GM12878 (cell line): ENCODE results near the gene CARD14. TPM values are rescaled to one million over a fixed set of nuclear protein-coding genes. Genes with fewer than 3 reads are reported as not detected.

ENCODE experiments used
- ATAC-seq: fragments of 200-7000 bp; cut with Tn5 transposase; 3 replicates; pipeline ENCODE4 v1.9.1; 2020; ENCODE audit warnings: mild to moderate bottlenecking, moderate library complexity
- BruUV-seq: library from RNA; stranded (reverse); fragments of 400-500 nt; replicated peaks from 2 replicates; lab custom pipeline; 2021; lab: Mats Ljungman, UMichigan
- CTCF ChIA-PET: fragments of 300-600 bp; sonication (Branson Sonifier 250); formaldehyde crosslinking; extraction: SDS; loops from one replicate; lab custom pipeline; 2021; ENCODE audit warnings: inconsistent platforms; lab: Yijun Ruan, JAX
- POLR2A ChIA-PET: fragments of 350-600 bp; formaldehyde crosslinking; extraction: SDS; loops from one replicate; lab custom pipeline; 2021; ENCODE audit warnings: inconsistent platforms; lab: Charles Lee
- RAD21 ChIA-PET: fragments of 300-600 bp; sonication (Branson Sonifier 250); formaldehyde crosslinking; loops from one replicate; lab custom pipeline; 2023; ENCODE audit warnings: antibody characterized with exemption; ENCODE audit not compliant: unreplicated experiment; lab: Charles Lee
- SMC1A ChIA-PET: fragments of 300-600 bp; sonication (Branson Sonifier 250); formaldehyde crosslinking; loops from one replicate; lab custom pipeline; 2023; ENCODE audit not compliant: unreplicated experiment, uncharacterized antibody; lab: Charles Lee
- DNase-seq: peaks from one replicate; pipeline ENCODE4 v3.0.0-alpha.2; 2011; ENCODE audit warnings: low read depth, low spot score
- FAIRE-seq: peaks from 3 replicates; lab custom pipeline; 2011; peaks lifted over from hg19 to GRCh38; lab: Jason Lieb, UNC
- H2AFZ ChIP-seq: 2 replicates; pipeline ENCODE4 v1.6.0; 2011; ENCODE audit warnings: low read depth, low read length, control low read depth; ENCODE audit not compliant: control insufficient read depth
- H3K27ac ChIP-seq: 2 replicates; pipeline ENCODE4 v1.5.1; 2011; ENCODE audit warnings: control low read depth; ENCODE audit not compliant: control insufficient read depth, insufficient read depth
- H3K27me3 ChIP-seq, 2 experiments: replicated peaks in 1 of 2; 2 replicates each; pipeline versions ENCODE4 v1.6.0 to v1.6.1; 2011; ENCODE audit warnings: low read length in 1 of 2; ENCODE audit not compliant: control insufficient read depth in 2 of 2, insufficient read depth in 2 of 2
- H3K36me3 ChIP-seq, 2 experiments: 2 replicates each; pipeline ENCODE4 v1.5.1; 2011; ENCODE audit warnings: low read length in 1 of 2; ENCODE audit not compliant: control insufficient read depth in 2 of 2, insufficient read depth in 2 of 2
- H3K4me1 ChIP-seq: 2 replicates; pipeline ENCODE4 v1.6.1; 2011; ENCODE audit warnings: mild to moderate bottlenecking, low read length, moderate library complexity, mixed read lengths; ENCODE audit not compliant: control insufficient read depth, insufficient read depth
- H3K4me2 ChIP-seq: 2 replicates; pipeline ENCODE4 v1.6.0; 2011; ENCODE audit warnings: control low read depth; ENCODE audit not compliant: control insufficient read depth, insufficient read depth
- H3K4me3 ChIP-seq: fragments of 200-600 bp; sonication (generic); 2 replicates; pipeline ENCODE4 v1.5.1; 2016
- H3K79me2 ChIP-seq: 2 replicates; pipeline ENCODE4 v1.6.0; 2011; ENCODE audit warnings: low read length; ENCODE audit not compliant: control insufficient read depth, insufficient read depth
- H3K9ac ChIP-seq: 2 replicates; pipeline ENCODE4 v1.8.0; 2011; ENCODE audit warnings: low read length, control low read depth, mixed read lengths; ENCODE audit not compliant: control insufficient read depth, insufficient read depth
- H3K9me3 ChIP-seq: replicated peaks from 3 replicates; pipeline ENCODE4 v1.5.1; 2011; ENCODE audit warnings: mild to moderate bottlenecking, low read length; ENCODE audit not compliant: control insufficient read depth, insufficient read depth
- H4K20me1 ChIP-seq: 2 replicates; pipeline ENCODE4 v1.6.0; 2011; ENCODE audit not compliant: control insufficient read depth, insufficient read depth
- BCLAF1 ChIP-seq: fragments of 450-650 bp; IDR thresholded peaks from 2 replicates; pipeline ENCODE4 v1.6.1; 2017; ENCODE audit warnings: antibody characterized with exemption, mild to moderate bottlenecking, moderate library complexity
- BMI1 ChIP-seq: fragments of 450-650 bp; IDR thresholded peaks from 2 replicates; pipeline ENCODE4 v1.6.1; 2016; ENCODE audit warnings: mild to moderate bottlenecking, moderate library complexity, borderline replicate concordance
- E2F8 ChIP-seq: fragments of 450-650 bp; IDR thresholded peaks from 2 replicates; pipeline ENCODE4 v1.6.1; 2018; ENCODE audit warnings: mild to moderate bottlenecking, low read depth, moderate library complexity; ENCODE audit not compliant: partially characterized antibody
- ESRRA ChIP-seq: IDR thresholded peaks from 2 replicates; pipeline ENCODE4 v1.6.1; 2012; ENCODE audit warnings: mild to moderate bottlenecking, low read length, improper control_type of control experiment
- FOS ChIP-seq: IDR thresholded peaks from 3 replicates; pipeline ENCODE4 v1.6.1; 2011; ENCODE audit warnings: borderline replicate concordance; ENCODE audit not compliant: insufficient read length; ENCODE audit errors: extremely low read depth
- FOXK2 ChIP-seq: fragments of 450-650 bp; IDR thresholded peaks from 2 replicates; pipeline ENCODE4 v1.6.1; 2017; ENCODE audit warnings: mild to moderate bottlenecking, moderate library complexity
- MEF2A ChIP-seq: IDR thresholded peaks from 2 replicates; pipeline ENCODE4 v1.6.1; 2011; ENCODE audit warnings: low read depth, mild to moderate bottlenecking, low read length, moderate library complexity; ENCODE audit not compliant: insufficient read depth
- POLR2A ChIP-seq: IDR thresholded peaks from 2 replicates; pipeline ENCODE4 v1.6.1; 2011; ENCODE audit warnings: low read depth, mild to moderate bottlenecking, low read length
- RFX5 ChIP-seq: IDR thresholded peaks from 2 replicates; pipeline ENCODE4 v1.6.1; 2011; ENCODE audit warnings: low read depth, low read length, improper control_type of control experiment
- SIN3A ChIP-seq: IDR thresholded peaks from 2 replicates; pipeline ENCODE4 v1.6.1; 2012; ENCODE audit warnings: low read depth, low read length, improper control_type of control experiment
- SREBF1 ChIP-seq: IDR thresholded peaks from 2 replicates; pipeline ENCODE4 v1.6.1; 2012; ENCODE audit warnings: mild to moderate bottlenecking, low read length
- STAT3 ChIP-seq: IDR thresholded peaks from 2 replicates; pipeline ENCODE4 v1.6.1; 2011; ENCODE audit warnings: low read depth, low read length, improper control_type of control experiment
- ZBTB11 ChIP-seq: fragments of 450-650 bp; formaldehyde crosslinking; IDR thresholded peaks from 2 replicates; pipeline ENCODE4 v1.5.0; 2022; ENCODE audit warnings: mild to moderate bottlenecking, missing genetic modification characterization
- ZNF24 ChIP-seq: fragments of 450-650 bp; IDR thresholded peaks from 2 replicates; pipeline ENCODE4 v1.6.1; 2017; ENCODE audit warnings: antibody characterized with exemption, mild to moderate bottlenecking
- WGBS: methylation state at CpG from one replicate; pipeline ENCODE4 v1.1.6; 2016; ENCODE audit warnings: low lambda C conversion rate; ENCODE audit not compliant: insufficient replicate concordance, insufficient coverage; ENCODE audit errors: missing lambda C conversion rate; 5-methylcytosine and 5-hydroxymethylcytosine counted together
- in situ Hi-C: fragments of 300-500 bp; cut with MboI; formaldehyde crosslinking; loops from 9 replicates; pipeline ENCODE4 v1.14.3; 2018; ENCODE audit warnings: mixed read lengths
- intact Hi-C: fragments of 100-400 bp; cut with micrococcal nuclease; formaldehyde crosslinking; loops from one replicate; pipeline ENCODE4 v1.14.2; 2022; ENCODE audit not compliant: unreplicated experiment
- polyA plus RNA-seq, 11 experiments: library from polyadenylated mRNA; depleted of rRNA in 4 of 11; unstranded in 6 of 11; stranded (reverse) in 5 of 11; fragments of >200 nt; fragmentation: Nextera tagmentation in 4 of 11; fragmentation: Illumina TruSeq in 1 of 11; extraction: Ambion mirVana in 4 of 11; extraction: Trizol in 1 of 11; gene quantifications; 1 replicate in 1 of 11; 2 replicates in 10 of 11; pipeline versions ENCODE4 v1.2.1 to v1.2.3, GENCODE V29; 2011 to 2016; ENCODE audit warnings: inconsistent platforms in 2 of 11, missing spikeins in 2 of 11, low read depth in 1 of 11
- total RNA-seq, 4 experiments: library from RNA; depleted of rRNA in 3 of 4; stranded (reverse); fragments of >200 nt in 3 of 4; fragmentation: Illumina TruSeq in 1 of 4; extraction: Trizol in 1 of 4; gene quantifications; 2 replicates each; pipeline versions ENCODE4 v1.2.1 to v1.2.3, GENCODE V29; 2013 to 2021

CARD14 gene
- total and polyA plus RNA-seq, 10 of the 15 experiments (the other 5 are each of a cell fraction or from before 2014, with no cell fraction given), result 0.08 to 0.15 TPM; not detected in 8

- ChIA-PET CTCF (no interaction called here), RAD21 (no interaction called here), POLR2A (no interaction called here), SMC1A (no interaction called here)
- H4K20me1 ChIP-seq, result no peaks in the 10 kb centered on the region
- no peaks in the 10 kb centered on the region for H3K79me2 ChIP-seq
- no peak for TF ChIP-seq ESRRA
- no peak for TF ChIP-seq BMI1
- TF ChIP-seq SREBF1, result no peak
- TF ChIP-seq RFX5, result no peak
- no peak for TF ChIP-seq ZNF24
- no peak for TF ChIP-seq BCLAF1
- no peak for TF ChIP-seq FOS
- TF ChIP-seq POLR2A, result no peak
- no peak for TF ChIP-seq MEF2A
- no peak for TF ChIP-seq E2F8
- TF ChIP-seq SIN3A, result no peak
- no peak for TF ChIP-seq FOXK2
- TF ChIP-seq ZBTB11 (CRISPR knock-in tag), result no peak
- no peak for TF ChIP-seq STAT3
- ATAC-seq (no peak), DNase-seq (no peak), FAIRE-seq (no peak)
- no peaks in the 10 kb centered on the region for H3K4me1 ChIP-seq
- WGBS, result 91% methylated on average over 4 of the region's 4 CpGs
- BruUV-seq, result no TSS peak
- no peaks in the 10 kb centered on the region for H3K36me3 ChIP-seq
- H3K9ac ChIP-seq, result no peak overlapping the region
- no peak overlapping the region for H2AFZ ChIP-seq
- peaks cover under 1% of the 10 kb centered on the region; the same call in 1 of the 3 replicates for H3K9me3 ChIP-seq
- intact Hi-C loops (no loop called here), in situ Hi-C loops (no loop called here)
- no peak overlapping the region for H3K27ac ChIP-seq
- no peaks in the 10 kb centered on the region for H3K27me3 ChIP-seq
- H3K4me2 ChIP-seq, result no peak overlapping the region
- H3K4me3 ChIP-seq, result no peak overlapping the region
Observed at GRCh38 chr17:80227156-80227555, 57.3 kb downstream of the CARD14 start.
